T-cell (primary cell): ENCODE results near the gene ILF2. TPM values are rescaled to one million over a fixed set of nuclear protein-coding genes. Genes with fewer than 3 reads are reported as not detected.
"Not testable (repeated sequence)": the region's sequence is repeated elsewhere in the genome, so short reads cannot be mapped to it uniquely, and the experiment has no call there.

Experiments
- ATAC-seq, 4 experiments: fragments of 200-7000 bp in 3 of 4; fragments of 150-1000 bp in 1 of 4; cut with Tn5 transposase; replicated peaks in 1 of 4; 1 replicate in 3 of 4; 2 replicates in 1 of 4; pipeline ENCODE4 v1.10.0; 2021; ENCODE audit warnings: moderate library complexity in 3 of 4, mild to moderate bottlenecking in 2 of 4, moderate number of reproducible peaks in 1 of 4
- CTCF ChIA-PET, 2 donors: fragments of 300-600 bp; sonication (Branson Sonifier 250); formaldehyde crosslinking; loops; one replicate each; lab custom pipeline; 2022; ENCODE audit warnings: antibody characterized with exemption in 2 of 2; lab: Charles Lee
- POLR2A ChIA-PET, 2 donors: fragments of 300-600 bp; sonication (Branson Sonifier 250); formaldehyde crosslinking; loops; one replicate each; lab custom pipeline; 2022; ENCODE audit warnings: antibody characterized with exemption in 2 of 2; lab: Charles Lee
- DNase-seq, 35 experiments: peaks; one replicate each; pipeline versions ENCODE4 v3.0.0 to v3.0.0-alpha.2; 2013 to 2023
- H3K27ac ChIP-seq: one replicate; pipeline ENCODE4 v1.5.1; 2013; ENCODE audit warnings: low read length
- H3K27me3 ChIP-seq, 2 experiments: replicated peaks in 1 of 2; 1 replicate in 1 of 2; 2 replicates in 1 of 2; pipeline versions ENCODE4 v1.6.1 to v1.7.0; 2013; ENCODE audit warnings: low read length in 1 of 2, mixed read lengths in 1 of 2; ENCODE audit not compliant: control insufficient read depth in 2 of 2, insufficient read depth in 2 of 2; ENCODE audit errors: extremely low read depth in 1 of 2
- H3K36me3 ChIP-seq, 2 donors: 1 replicate in 1 of 2; 2 replicates in 1 of 2; pipeline versions ENCODE4 v1.6.1 to v1.7.0; 2013; ENCODE audit warnings: low read length in 1 of 2; ENCODE audit not compliant: control insufficient read depth in 2 of 2, insufficient read depth in 1 of 2; ENCODE audit errors: extremely low read depth in 1 of 2
- H3K4me1 ChIP-seq, 2 experiments: 1 replicate in 1 of 2; 2 replicates in 1 of 2; pipeline versions ENCODE4 v1.6.1 to v1.7.0; 2013; ENCODE audit warnings: low read length in 2 of 2, mixed read lengths in 1 of 2; ENCODE audit not compliant: insufficient read depth in 2 of 2, control insufficient read depth in 1 of 2; ENCODE audit errors: extremely low read depth in 1 of 2
- H3K4me3 ChIP-seq, 2 donors: 1 replicate in 1 of 2; 2 replicates in 1 of 2; pipeline versions ENCODE4 v1.5.1 to v1.7.0; 2013; ENCODE audit warnings: mild to moderate bottlenecking in 2 of 2, low read length in 1 of 2, moderate library complexity in 1 of 2; ENCODE audit not compliant: control insufficient read depth in 1 of 2; ENCODE audit errors: extremely low read depth in 1 of 2
- H3K9me3 ChIP-seq: 2 replicates; pipeline ENCODE4 v1.7.0; 2013
- H3K27ac Mint-ChIP-seq, 2 donors: one replicate each; pipeline ENCODE4 v1.8.0; 2020 to 2021; ENCODE audit warnings: mild to moderate bottlenecking in 2 of 2, mixed read lengths in 2 of 2
- H3K27me3 Mint-ChIP-seq, 2 donors: one replicate each; pipeline ENCODE4 v1.8.0; 2021 to 2022; ENCODE audit warnings: mixed read lengths in 2 of 2
- H3K36me3 Mint-ChIP-seq: one replicate; pipeline ENCODE4 v1.8.0; 2021; ENCODE audit warnings: mixed read lengths
- H3K4me1 Mint-ChIP-seq, 3 donors: one replicate each; pipeline ENCODE4 v1.8.0; 2020 to 2022; ENCODE audit warnings: mixed read lengths in 3 of 3, mild to moderate bottlenecking in 1 of 3
- H3K4me3 Mint-ChIP-seq, 3 donors: one replicate each; pipeline ENCODE4 v1.8.0; 2020 to 2022; ENCODE audit warnings: mild to moderate bottlenecking in 3 of 3, mixed read lengths in 3 of 3, moderate library complexity in 3 of 3
- H3K9me3 Mint-ChIP-seq, 3 donors: one replicate each; pipeline ENCODE4 v1.8.0; 2020 to 2022; ENCODE audit warnings: mixed read lengths in 3 of 3
- WGBS: methylation state at CpG from one replicate; pipeline ENCODE4 v1.1.5; 2013; ENCODE audit warnings: missing lambda C conversion rate; ENCODE audit not compliant: insufficient coverage; 5-methylcytosine and 5-hydroxymethylcytosine counted together
- total RNA-seq, 35 experiments: library from RNA in 6 of 35; stranded (reverse) in 6 of 35; fragments of 120-200 nt in 1 of 35; gene quantifications; one replicate each; pipeline versions ENCODE4 v1.2.1 to v1.2.4 and lab custom pipeline; 2013 to 2026

The ILF2 gene
- total RNA-seq, 5 donors from 2014 or later (not counting 1 experiment from before 2014, with no cell fraction given), result 86.6 to 137 (median 90.0) TPM

DNA sequence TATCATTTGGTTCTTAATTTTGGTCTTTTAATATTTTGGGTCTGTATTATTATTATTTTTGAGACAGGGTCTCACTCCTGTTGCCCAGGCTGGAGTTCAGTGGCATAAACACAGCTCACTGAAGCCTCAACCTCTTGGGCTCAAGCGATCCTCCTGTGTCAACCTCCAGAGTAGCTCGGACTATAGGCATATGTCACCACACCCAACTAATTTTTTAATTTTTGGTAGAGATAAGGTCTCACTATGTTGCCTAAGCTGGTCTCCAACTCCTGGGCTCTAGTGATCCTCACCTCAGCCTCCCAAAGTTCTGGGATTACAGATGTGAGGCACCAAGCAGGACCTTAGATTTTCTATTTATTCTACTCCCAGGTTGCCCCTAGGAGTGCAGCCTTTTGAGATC, 2.7 kb upstream of the ILF2 start:
- Histone ChIP-seq H3K27me3 (peaks cover 0 to 19% of the 10 kb centered on the region in 2 experiments), H3K27ac (no peak overlapping the region), H3K36me3 (peaks cover 1 to 3% of the 10 kb centered on the region in 2 donors), H3K4me1 (peaks cover 18 to 35% of the 10 kb centered on the region in 2 experiments), H3K4me3 (no peak overlapping the region), H3K9me3 (no peaks in the 10 kb centered on the region)
- ChIA-PET CTCF (interaction anchor here in 1 of 2 donors (0.6 kb wide), 1 partner anchor 234 kb away, joined by 3 read pairs; no protein-coding TSS in a partner anchor), POLR2A (no interaction called here)
- Mint-ChIP-seq H3K4me1 (peaks cover 15 to 28% (median 27%) of the 10 kb centered on the region in 3 donors), H3K4me3 (peak overlapping the region in 1 of 3 donors; percentile 47), H3K27ac (peak overlapping the region in 1 of 2 donors; percentile 49), H3K27me3 (peaks cover 14 to 21% of the 10 kb centered on the region in 2 donors), H3K36me3 (peaks cover 7% of the 10 kb centered on the region), H3K9me3 (no peaks in the 10 kb centered on the region)
- ATAC-seq, result no peak
- no peak for DNase-seq
- WGBS, result no CpG with 5 or more reads among the region's 2 CpGs

DNA sequence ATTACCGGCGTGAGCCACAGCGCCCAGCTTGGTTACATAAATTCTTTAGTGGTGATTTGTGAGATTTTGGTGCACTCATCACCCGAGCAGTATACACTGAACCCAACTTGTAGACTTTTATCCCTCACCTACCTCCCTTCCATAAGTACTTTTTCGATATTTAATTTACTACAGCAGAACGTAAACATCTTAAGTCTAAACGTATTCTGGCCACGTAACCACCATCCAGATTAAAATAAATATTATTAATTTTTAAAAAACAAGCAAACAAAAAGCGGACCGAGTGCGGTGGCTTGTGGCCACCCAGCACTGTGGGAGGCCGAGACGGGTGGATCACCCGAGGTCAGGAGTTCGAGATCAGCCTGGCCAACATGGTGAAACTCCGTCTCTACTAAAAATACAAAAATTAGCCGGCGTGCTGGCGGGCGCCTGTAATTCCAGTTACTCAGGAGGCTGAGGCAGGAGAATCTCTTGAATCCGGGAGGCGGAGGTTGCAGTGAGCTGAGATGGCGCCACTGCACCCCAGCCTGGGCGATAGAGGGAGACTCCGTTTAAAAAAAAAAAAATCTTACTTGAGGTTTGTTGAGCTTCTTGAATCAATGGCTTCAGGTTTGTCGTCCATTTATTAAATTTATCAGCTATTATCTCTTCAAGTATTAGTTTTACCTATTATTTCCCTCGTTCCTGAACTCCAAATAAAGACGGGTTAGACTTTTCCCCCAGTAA, 998 bp upstream of the ILF2 start:
- peak; percentile 32 to 43 (median 39) for ATAC-seq
- peaks cover 24% of the 10 kb centered on the region for H3K36me3 Mint-ChIP-seq
- Histone ChIP-seq H3K27ac (peak overlapping the region; percentile 81), H3K4me1 (peaks cover 15 to 25% of the 10 kb centered on the region in 2 experiments), H3K4me3 (peak overlapping the region; percentile 55 to 96), H3K36me3 (peaks cover 14 to 18% of the 10 kb centered on the region in 2 donors)
- not testable (repeated sequence) for H3K27me3 ChIP-seq, H3K4me3 Mint-ChIP-seq, H3K27me3 Mint-ChIP-seq, H3K9me3 ChIP-seq, H3K9me3 Mint-ChIP-seq
- DNase-seq, result peak in 27 of 35 experiments; percentile 10 to 55 (median 31)
- WGBS, result 31% methylated on average over 5 of the region's 28 CpGs
- peaks cover 12 to 30% (median 27%) of the 10 kb centered on the region in 3 donors for H3K4me1 Mint-ChIP-seq
- CTCF ChIA-PET, result interaction anchor here (0.6 to 1.0 kb wide), 4 partner anchors 8 to 136 kb away, joined by 3 to 6 read pairs (median 6); partner anchors contain the start of genes INTS3 (in 1 of the 2) and S100A6 (in 1 of the 2)
- POLR2A ChIA-PET, result interaction anchor here (0.6 to 1.5 kb wide), 7 partner anchors 19 to 320 kb away, joined by 3 to 4 read pairs (median 3); partner anchors contain the start of genes CHTOP (in 1 of the 2), GATAD2B (in 1 of the 2) and S100A6 (in 1 of the 2)
- H3K27ac Mint-ChIP-seq, result peak overlapping the region in 1 of 2 donors; percentile 55

DNA sequence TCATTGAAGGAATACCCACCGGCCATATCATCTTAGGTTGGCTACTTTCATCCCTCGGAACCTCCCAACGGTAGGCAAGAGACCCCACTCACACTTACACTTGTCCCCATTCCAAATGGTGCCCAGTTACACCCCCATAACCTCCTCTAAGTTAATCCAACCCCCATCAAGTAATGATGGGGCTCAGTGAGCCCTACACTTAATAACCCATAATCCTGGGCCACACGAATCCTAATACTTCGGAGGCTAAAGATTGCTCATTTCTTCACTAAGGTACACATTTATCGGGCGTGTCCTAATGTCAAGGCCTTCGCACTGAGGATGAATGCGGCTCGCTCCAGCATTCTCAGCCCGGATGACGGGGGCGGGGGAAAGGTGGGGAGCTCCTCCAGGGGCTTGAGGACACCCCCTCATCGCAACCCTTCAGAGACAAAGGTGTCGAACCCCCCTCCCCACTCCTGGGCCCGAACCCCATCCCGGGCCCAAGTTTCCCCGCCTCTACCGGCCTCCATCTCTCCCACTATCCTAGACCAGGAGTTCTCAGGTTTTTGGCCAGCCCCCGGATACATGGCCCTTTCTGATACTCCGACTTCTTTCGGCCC, 435 bp downstream of the ILF2 start:
- ATAC-seq, result peak in 1 of 4 experiments; percentile 1
- ChIA-PET POLR2A (interaction anchor here (0.6 to 1.5 kb wide), 3 partner anchors 11 to 57 kb away, joined by 3 read pairs; partner anchors contain the start of gene INTS3 (in 1 of the 2)), CTCF (no interaction called here)
- Histone ChIP-seq H3K9me3 (no peaks in the 10 kb centered on the region), H3K27me3 (no peaks in the 10 kb centered on the region), H3K36me3 (peaks cover 17 to 33% of the 10 kb centered on the region in 2 donors), H3K4me1 (peaks cover 15 to 25% of the 10 kb centered on the region in 2 experiments), H3K4me3 (peak overlapping the region; percentile 76 to 78), H3K27ac (peak overlapping the region; percentile 91)
- no peak overlapping the region for H3K4me3 Mint-ChIP-seq
- DNase-seq, result peak in 8 of 35 experiments; percentile 4 to 22 (median 14)
- peaks cover 12 to 32% (median 27%) of the 10 kb centered on the region in 3 donors for H3K4me1 Mint-ChIP-seq
- no peaks in the 10 kb centered on the region for H3K27me3 Mint-ChIP-seq
- H3K27ac Mint-ChIP-seq, result no peak overlapping the region
- 0% methylated on average over 17 of the region's 22 CpGs for WGBS
- H3K9me3 Mint-ChIP-seq, result no peaks in the 10 kb centered on the region
- peaks cover 31% of the 10 kb centered on the region for H3K36me3 Mint-ChIP-seq

DNA sequence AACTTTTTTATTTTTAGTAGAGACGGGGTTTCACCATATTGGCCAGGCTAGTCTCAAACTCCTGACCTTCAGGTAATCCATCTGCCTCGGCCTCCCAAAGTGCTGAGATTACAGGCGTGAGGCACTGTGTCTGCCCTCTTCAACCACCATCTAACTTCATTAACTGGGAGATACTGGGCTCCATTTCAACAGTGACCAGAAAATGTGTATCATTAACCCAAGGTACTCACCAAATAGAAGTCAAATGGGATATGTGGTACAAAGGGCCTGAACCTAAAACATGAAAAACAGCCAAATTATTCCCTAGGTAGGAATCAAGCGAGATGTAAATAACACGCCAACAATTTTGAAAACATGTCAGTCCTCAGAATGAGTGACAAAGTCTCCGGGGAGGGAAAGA, 1.2 kb downstream of the ILF2 start:
- H3K4me3 Mint-ChIP-seq, result no peak overlapping the region
- no peak overlapping the region for H3K27ac ChIP-seq
- no peaks in the 10 kb centered on the region for H3K9me3 Mint-ChIP-seq
- H3K36me3 Mint-ChIP-seq, result peaks cover 38% of the 10 kb centered on the region
- no peaks in the 10 kb centered on the region for H3K27me3 ChIP-seq
- H3K36me3 ChIP-seq, result peaks cover 20 to 40% of the 10 kb centered on the region in 2 donors
- POLR2A ChIA-PET, result no interaction called here
- peaks cover 12 to 32% (median 27%) of the 10 kb centered on the region in 3 donors for H3K4me1 Mint-ChIP-seq
- peak overlapping the region in 1 of 2 donors; percentile 80 for H3K27ac Mint-ChIP-seq
- no peak for DNase-seq
- WGBS, result 100% methylated on average over 2 of the region's 6 CpGs
- peaks cover 15 to 25% of the 10 kb centered on the region in 2 experiments for H3K4me1 ChIP-seq
- H3K9me3 ChIP-seq, result no peaks in the 10 kb centered on the region
- CTCF ChIA-PET, result no interaction called here
- ATAC-seq, result no peak
- H3K4me3 ChIP-seq, result peak overlapping the region; percentile 76 to 78
- H3K27me3 Mint-ChIP-seq, result no peaks in the 10 kb centered on the region

DNA sequence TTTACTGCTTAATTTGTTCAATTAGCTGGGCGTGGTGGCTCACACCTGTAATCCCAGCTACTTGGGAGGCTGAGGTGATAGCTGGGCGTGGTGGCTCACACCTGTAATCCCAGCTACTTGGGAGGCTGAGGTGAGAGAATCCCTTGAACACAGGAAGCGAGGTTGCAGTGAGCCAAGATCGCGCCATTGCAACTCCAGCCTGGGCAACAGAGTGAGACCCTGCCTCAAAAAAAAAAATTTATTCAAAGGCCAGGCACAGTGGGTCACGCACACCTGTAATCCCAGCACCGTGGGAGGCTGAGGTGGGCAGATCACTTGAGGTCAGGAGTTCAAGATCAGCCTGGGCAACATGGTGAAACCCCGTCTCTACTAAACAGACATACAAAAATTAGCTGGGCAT, 2.1 kb downstream of the ILF2 start:
- H3K9me3 Mint-ChIP-seq, H3K4me3 ChIP-seq, H3K27me3 Mint-ChIP-seq, H3K27ac Mint-ChIP-seq, H3K27ac ChIP-seq, CTCF ChIA-PET, POLR2A ChIA-PET, H3K9me3 ChIP-seq, H3K27me3 ChIP-seq, ATAC-seq, DNase-seq: not testable (repeated sequence)
- 97% methylated on average over 4 of the region's 8 CpGs for WGBS
- Mint-ChIP-seq H3K4me3 (peak overlapping the region in 2 of 3 donors; percentile 28 to 59), H3K36me3 (peaks cover 45% of the 10 kb centered on the region), H3K4me1 (peaks cover 12 to 32% (median 27%) of the 10 kb centered on the region in 3 donors)
- Histone ChIP-seq H3K4me1 (peaks cover 15 to 25% of the 10 kb centered on the region in 2 experiments), H3K36me3 (peaks cover 22 to 50% of the 10 kb centered on the region in 2 donors)

DNA sequence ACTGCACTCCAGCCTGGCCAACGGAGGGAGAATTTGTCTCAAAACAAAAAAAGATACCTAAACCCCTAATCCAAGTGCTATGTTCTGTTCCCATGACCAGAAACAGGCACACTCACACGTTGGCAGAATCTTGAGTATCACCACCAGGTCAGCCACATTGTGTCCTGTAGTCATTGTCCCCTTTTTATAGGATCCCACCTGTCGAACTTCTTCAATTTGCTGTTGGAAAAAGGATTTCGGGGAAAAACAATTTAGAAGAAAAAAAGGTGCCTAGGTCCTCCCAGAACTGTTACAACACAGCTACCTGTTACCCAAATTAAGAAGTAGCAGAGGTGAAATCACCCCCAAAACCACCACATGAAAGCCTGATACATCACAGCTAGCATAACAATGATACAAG, 3.4 kb downstream of the ILF2 start:
- CTCF ChIA-PET, result no interaction called here
- Histone ChIP-seq H3K9me3 (no peaks in the 10 kb centered on the region), H3K36me3 (peaks cover 31 to 62% of the 10 kb centered on the region in 2 donors), H3K4me3 (no peak overlapping the region), H3K27ac (no peak overlapping the region), H3K27me3 (no peaks in the 10 kb centered on the region), H3K4me1 (peaks cover 15 to 25% of the 10 kb centered on the region in 2 experiments)
- Mint-ChIP-seq H3K27me3 (no peaks in the 10 kb centered on the region), H3K4me1 (peaks cover 12 to 32% (median 27%) of the 10 kb centered on the region in 3 donors), H3K9me3 (no peaks in the 10 kb centered on the region), H3K27ac (no peak overlapping the region), H3K36me3 (peaks cover 46% of the 10 kb centered on the region), H3K4me3 (no peak overlapping the region)
- 100% methylated on average over 1 of the region's 4 CpGs for WGBS
- DNase-seq (no peak), ATAC-seq (no peak)
- POLR2A ChIA-PET, result no interaction called here
